ENCODE data around the gene SLC9A3. TPM values are rescaled to one million over a fixed set of nuclear protein-coding genes. Genes with fewer than 3 reads are reported as not detected.

SLC9A3 gene
- total and polyA plus RNA-seq, 12 donors, result 0.53 to 1.5 (median 1.0) TPM

- H3K27ac ChIP-seq, result no peak overlapping the region
- no peaks in the 10 kb centered on the region for H3K9me3 ChIP-seq
- no peak for ATAC-seq
- H3K27me3 ChIP-seq, result peaks cover 0 to 41% (median 0%) of the 10 kb centered on the region in 7 donors
- intact Hi-C loops (cut with DNase I), result no loop called here
- no peaks in the 10 kb centered on the region for H3K36me3 ChIP-seq
- WGBS, 2 donors, result 81 to 88% methylated on average over 22 of the region's 22 CpGs
- no peak overlapping the region for H3K4me3 ChIP-seq
- TF ChIP-seq CTCF (IDR thresholded peaks at IDR 0.05), result no peak
- no peak for DNase-seq
- H3K4me1 ChIP-seq, result no peaks in the 10 kb centered on the region
These were observed 95.3 kb downstream of the SLC9A3 start for GRCh38 chr5:428754-429452.

GRCh38 chr5:428219-428618 lies 96.0 kb downstream of the SLC9A3 start:
- H3K4me3 ChIP-seq, result no peak overlapping the region
- peaks cover 0 to 39% (median 0%) of the 10 kb centered on the region in 7 donors for H3K27me3 ChIP-seq
- TF ChIP-seq CTCF (IDR thresholded peaks at IDR 0.05), result no peak
- DNase-seq (no peak), ATAC-seq (no peak)
- H3K9me3 ChIP-seq, result no peaks in the 10 kb centered on the region
- 90 to 95% methylated on average over 11 of the region's 11 CpGs for WGBS, 2 donors
- no peaks in the 10 kb centered on the region for H3K4me1 ChIP-seq
- H3K27ac ChIP-seq, result no peak overlapping the region
- intact Hi-C loops (cut with DNase I), result no loop called here
- H3K36me3 ChIP-seq, result no peaks in the 10 kb centered on the region

GRCh38 chr5:427415-428087 lies 96.7 kb downstream of the SLC9A3 start:
- H3K9me3 ChIP-seq, result no peaks in the 10 kb centered on the region
- no peak overlapping the region for H3K27ac ChIP-seq
- intact Hi-C loops (cut with DNase I), result no loop called here
- ATAC-seq, result no peak
- H3K4me1 ChIP-seq, result no peaks in the 10 kb centered on the region
- H3K4me3 ChIP-seq, result no peak overlapping the region
- DNase-seq, result no peak
- 91 to 92% methylated on average over 39 of the region's 39 CpGs for WGBS, 2 donors
- no peak for TF ChIP-seq CTCF (IDR thresholded peaks at IDR 0.05)
- peaks cover 0 to 34% (median 0%) of the 10 kb centered on the region in 7 donors for H3K27me3 ChIP-seq
- no peaks in the 10 kb centered on the region for H3K36me3 ChIP-seq

GRCh38 chr5:426392-426976 lies 97.8 kb downstream of the SLC9A3 start:
- Histone ChIP-seq H3K27me3 (peaks cover 0 to 31% (median 0%) of the 10 kb centered on the region in 7 donors), H3K9me3 (no peaks in the 10 kb centered on the region), H3K4me1 (no peaks in the 10 kb centered on the region), H3K36me3 (no peaks in the 10 kb centered on the region), H3K27ac (no peak overlapping the region), H3K4me3 (no peak overlapping the region)
- no peak for ATAC-seq
- TF ChIP-seq CTCF (IDR thresholded peaks at IDR 0.05), result no peak
- DNase-seq, result no peak
- intact Hi-C loops (cut with DNase I), result no loop called here
- 74 to 93% methylated on average over 3 of the region's 3 CpGs for WGBS, 2 donors

Measured in heart right ventricle (tissue), 16 donors.